ENCODE results near the gene WDFY3.

- no peak for TF ChIP-seq CTCF (IDR thresholded peaks at IDR 0.05)
- no peak for TF ChIP-seq POLR2A (IDR thresholded peaks at IDR 0.05)
- no peak for TF ChIP-seq POLR2AphosphoS5 (IDR thresholded peaks at IDR 0.05)
Observed at GRCh38 chr4:84726356-84726755, 240.1 kb downstream of the WDFY3 start.
